HCT116 (cell line): ENCODE measurements around the gene PTPN13. TPM values are rescaled to one million over a fixed set of nuclear protein-coding genes. Genes with fewer than 3 reads are reported as not detected.

ENCODE experiments used
- ATAC-seq: fragments of 200-7000 bp; cut with Tn5 transposase; 2 replicates; pipeline ENCODE4 v1.9.1; 2020; ENCODE audit warnings: mild to moderate bottlenecking, moderate library complexity
- BruUV-seq: library from RNA; stranded (reverse); fragments of 400-500 nt; replicated peaks from 2 replicates; lab custom pipeline; 2021; lab: Mats Ljungman, UMichigan
- CTCF ChIA-PET: fragments of 300-600 bp; sonication (Branson Sonifier 250); formaldehyde crosslinking; loops from one replicate; lab custom pipeline; 2021; ENCODE audit warnings: antibody characterized with exemption; lab: Charles Lee
- POLR2A ChIA-PET: fragments of 300-600, 350-600 bp; sonication (Branson Sonifier 250); formaldehyde crosslinking; loops from one replicate; lab custom pipeline; 2021; ENCODE audit warnings: antibody characterized with exemption; lab: Charles Lee
- RAD21 ChIA-PET, 2 experiments: fragments of 300-600 bp; sonication (Branson Sonifier 250); formaldehyde crosslinking; loops; one replicate each; lab custom pipeline; 2023; ENCODE audit warnings: low total read pairs in 2 of 2; ENCODE audit not compliant: uncharacterized antibody in 2 of 2, unreplicated experiment in 2 of 2, low non-redundant PET in 1 of 2; lab: Charles Lee
- DNase-seq: peaks from one replicate; pipeline ENCODE4 v3.0.0-alpha.2; 2010; ENCODE audit warnings: low read depth, low spot score
- H2AFZ ChIP-seq: fragments of 200-600 bp; shearing (Covaris generic), sonication (generic); 2 replicates; pipeline ENCODE4 v1.6.1; 2017; ENCODE audit warnings: low read depth, mixed run types, mixed read lengths, antibody characterized with exemption, low read length; ENCODE audit not compliant: poor library complexity, severe bottlenecking
- H3K27ac ChIP-seq: 2 replicates; pipeline ENCODE4 v1.5.1; 2012; ENCODE audit warnings: low read depth, low read length
- H3K27me3 ChIP-seq: fragments of 200-600 bp; sonication (generic); 2 replicates; pipeline ENCODE4 v1.6.1; 2016; ENCODE audit warnings: mixed run types, low read length, mixed read lengths; ENCODE audit not compliant: insufficient read depth
- H3K36me3 ChIP-seq, 2 experiments: fragments of 200-500 bp in 1 of 2; fragments of 200-600 bp in 1 of 2; sonication (Bioruptor generic) in 1 of 2; sonication (generic) in 1 of 2; 2 replicates each; pipeline versions ENCODE4 v1.5.1 to v1.6.1; 2014 to 2016; ENCODE audit warnings: low read length in 2 of 2, inconsistent platforms in 1 of 2, mixed read lengths in 1 of 2, mixed run types in 1 of 2; ENCODE audit not compliant: insufficient read depth in 2 of 2, control insufficient read depth in 1 of 2
- H3K4me1 ChIP-seq, 2 experiments: fragments of 200-600 bp in 1 of 2; sonication (generic) in 1 of 2; 2 replicates each; pipeline versions ENCODE4 v1.5.1 to v1.6.1; 2012 to 2017; ENCODE audit warnings: low read length in 2 of 2, inconsistent platforms in 1 of 2, mild to moderate bottlenecking in 1 of 2, mixed read lengths in 1 of 2, mixed run types in 1 of 2, moderate library complexity in 1 of 2; ENCODE audit not compliant: insufficient read depth in 2 of 2, control insufficient read depth in 1 of 2
- H3K4me2 ChIP-seq: fragments of 200-600 bp; sonication (generic); 2 replicates; pipeline ENCODE4 v1.6.1; 2017; ENCODE audit warnings: mixed run types, low read length, mixed read lengths
- H3K4me3 ChIP-seq, 2 experiments: fragments of 200-600 bp in 1 of 2; sonication (generic) in 1 of 2; replicated peaks in 1 of 2; 2 replicates each; pipeline ENCODE4 v1.5.1; 2011 to 2016; ENCODE audit warnings: low read length in 2 of 2, control low read depth in 1 of 2, low read depth in 1 of 2, mild to moderate bottlenecking in 1 of 2, mixed read lengths in 1 of 2, mixed run types in 1 of 2
- H3K79me2 ChIP-seq: fragments of 200-600 bp; sonication (generic); 2 replicates; pipeline ENCODE4 v1.6.1; 2017; ENCODE audit warnings: mild to moderate bottlenecking, mixed run types, low read length, moderate library complexity, mixed read lengths; ENCODE audit not compliant: insufficient read depth
- H3K9ac ChIP-seq: fragments of 200-600 bp; sonication (generic); 2 replicates; pipeline ENCODE4 v1.6.1; 2016; ENCODE audit warnings: low read length, mixed read lengths
- H3K9me2 ChIP-seq: fragments of 200-600 bp; sonication (generic), shearing (Covaris generic); 2 replicates; pipeline ENCODE4 v1.6.1; 2017; ENCODE audit warnings: mixed run types, mild to moderate bottlenecking, moderate library complexity; ENCODE audit not compliant: insufficient read depth
- H3K9me3 ChIP-seq, 2 experiments: fragments of 200-500 bp in 1 of 2; fragments of 200-600 bp in 1 of 2; sonication (Bioruptor generic) in 1 of 2; sonication (generic) in 1 of 2; 2 replicates each; pipeline ENCODE4 v1.6.1; 2014 to 2017; ENCODE audit warnings: low read length in 2 of 2, mixed read lengths in 2 of 2, inconsistent platforms in 1 of 2, low read depth in 1 of 2, mild to moderate bottlenecking in 1 of 2, mixed run types in 1 of 2, moderate library complexity in 1 of 2; ENCODE audit not compliant: control insufficient read depth in 1 of 2, insufficient read depth in 1 of 2
- H4K20me1 ChIP-seq: fragments of 200-600 bp; sonication (generic), shearing (Covaris generic); 2 replicates; pipeline ENCODE4 v1.6.1; 2017; ENCODE audit warnings: mixed run types, mild to moderate bottlenecking, moderate library complexity; ENCODE audit not compliant: insufficient read depth
- CEBPB ChIP-seq: IDR thresholded peaks from 2 replicates; pipeline ENCODE4 v1.6.1; 2012; ENCODE audit warnings: low read depth
- EGR1 ChIP-seq: IDR thresholded peaks from 2 replicates; pipeline ENCODE4 v1.6.1; 2012; ENCODE audit warnings: low read depth
- POLR2A ChIP-seq: IDR thresholded peaks from 2 replicates; pipeline ENCODE4 v1.7.0; 2011; ENCODE audit warnings: borderline replicate concordance; ENCODE audit not compliant: insufficient read depth, insufficient read length; ENCODE audit errors: extremely low read depth
- POLR2AphosphoS5 ChIP-seq: IDR thresholded peaks from 2 replicates; pipeline ENCODE4 v1.6.1; 2011; ENCODE audit warnings: mild to moderate bottlenecking, low read depth, low read length, moderate library complexity
- RAD21 ChIP-seq: IDR thresholded peaks from 2 replicates; pipeline ENCODE4 v1.6.1; 2012; ENCODE audit warnings: low read depth, mild to moderate bottlenecking
- SP1 ChIP-seq: IDR thresholded peaks from 2 replicates; pipeline ENCODE4 v1.6.1; 2012; ENCODE audit warnings: low read depth
- YY1 ChIP-seq: IDR thresholded peaks from 2 replicates; pipeline ENCODE4 v1.6.1; 2011; ENCODE audit warnings: low read length, low read depth, moderate library complexity, mild to moderate bottlenecking; ENCODE audit not compliant: insufficient replicate concordance; ENCODE audit errors: extremely low read depth
- ZNF274 ChIP-seq: fragments of 200-500 bp; sonication (Bioruptor generic); IDR thresholded peaks from 2 replicates; pipeline ENCODE4 v1.6.1; 2014; ENCODE audit warnings: mild to moderate bottlenecking, low read depth, low read length, inconsistent platforms
- intact Hi-C: fragments of 100-400 bp; cut with micrococcal nuclease; formaldehyde crosslinking; loops from 2 replicates; pipeline ENCODE4 v1.10.0; 2022
- total RNA-seq: library from RNA; stranded (reverse); gene quantifications from one replicate; pipeline ENCODE4 v1.2.1, GENCODE V29; 2021; ENCODE audit not compliant: unreplicated experiment
- TF ChIP-seq, protein P1 (sequence below): IDR thresholded peaks from 2 replicates; pipeline ENCODE4 v1.6.1; 2012
- TF ChIP-seq, protein P2 (sequence below): IDR thresholded peaks from 2 replicates; pipeline ENCODE4 v1.6.1; 2012; ENCODE audit warnings: low read depth

Gene PTPN13
- total RNA-seq, 1 experiment from 2014 or later: 14.6 TPM

DNA sequence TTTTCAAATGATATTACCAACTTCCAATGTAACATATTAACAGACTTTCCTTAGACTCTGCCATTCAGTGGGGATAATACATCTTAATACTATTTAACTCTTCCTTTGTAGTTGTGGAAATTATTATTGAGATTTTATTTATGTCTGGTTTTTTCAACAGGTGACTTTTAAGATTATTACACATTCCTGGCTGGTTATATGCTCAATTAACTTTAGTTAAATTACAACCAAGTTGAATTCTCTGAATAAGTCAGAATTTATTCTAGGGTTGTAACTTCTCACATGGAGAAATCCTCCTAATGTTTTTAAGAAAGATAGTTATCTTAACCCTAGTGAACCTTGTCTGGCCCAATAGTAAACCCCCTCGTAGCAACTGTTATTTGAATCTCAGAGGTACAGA is 147.7 kb downstream of the PTPN13 start:
- ChIA-PET CTCF (no interaction called here), RAD21 (no interaction called here), POLR2A (no interaction called here)
- H3K27me3 ChIP-seq: no peaks in the 10 kb centered on the region
- no peaks in the 10 kb centered on the region for H3K79me2 ChIP-seq
- no peaks in the 10 kb centered on the region for H3K9me2 ChIP-seq
- H2AFZ ChIP-seq: no peak overlapping the region
- no peak for TF ChIP-seq CEBPB
- TF ChIP-seq EGR1: no peak
- TF ChIP-seq ZNF274: no peak
- no peak for TF ChIP-seq POLR2A
- TF ChIP-seq, protein P1, sequence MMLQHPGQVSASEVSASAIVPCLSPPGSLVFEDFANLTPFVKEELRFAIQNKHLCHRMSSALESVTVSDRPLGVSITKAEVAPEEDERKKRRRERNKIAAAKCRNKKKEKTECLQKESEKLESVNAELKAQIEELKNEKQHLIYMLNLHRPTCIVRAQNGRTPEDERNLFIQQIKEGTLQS: no peak
- TF ChIP-seq, protein P2, sequence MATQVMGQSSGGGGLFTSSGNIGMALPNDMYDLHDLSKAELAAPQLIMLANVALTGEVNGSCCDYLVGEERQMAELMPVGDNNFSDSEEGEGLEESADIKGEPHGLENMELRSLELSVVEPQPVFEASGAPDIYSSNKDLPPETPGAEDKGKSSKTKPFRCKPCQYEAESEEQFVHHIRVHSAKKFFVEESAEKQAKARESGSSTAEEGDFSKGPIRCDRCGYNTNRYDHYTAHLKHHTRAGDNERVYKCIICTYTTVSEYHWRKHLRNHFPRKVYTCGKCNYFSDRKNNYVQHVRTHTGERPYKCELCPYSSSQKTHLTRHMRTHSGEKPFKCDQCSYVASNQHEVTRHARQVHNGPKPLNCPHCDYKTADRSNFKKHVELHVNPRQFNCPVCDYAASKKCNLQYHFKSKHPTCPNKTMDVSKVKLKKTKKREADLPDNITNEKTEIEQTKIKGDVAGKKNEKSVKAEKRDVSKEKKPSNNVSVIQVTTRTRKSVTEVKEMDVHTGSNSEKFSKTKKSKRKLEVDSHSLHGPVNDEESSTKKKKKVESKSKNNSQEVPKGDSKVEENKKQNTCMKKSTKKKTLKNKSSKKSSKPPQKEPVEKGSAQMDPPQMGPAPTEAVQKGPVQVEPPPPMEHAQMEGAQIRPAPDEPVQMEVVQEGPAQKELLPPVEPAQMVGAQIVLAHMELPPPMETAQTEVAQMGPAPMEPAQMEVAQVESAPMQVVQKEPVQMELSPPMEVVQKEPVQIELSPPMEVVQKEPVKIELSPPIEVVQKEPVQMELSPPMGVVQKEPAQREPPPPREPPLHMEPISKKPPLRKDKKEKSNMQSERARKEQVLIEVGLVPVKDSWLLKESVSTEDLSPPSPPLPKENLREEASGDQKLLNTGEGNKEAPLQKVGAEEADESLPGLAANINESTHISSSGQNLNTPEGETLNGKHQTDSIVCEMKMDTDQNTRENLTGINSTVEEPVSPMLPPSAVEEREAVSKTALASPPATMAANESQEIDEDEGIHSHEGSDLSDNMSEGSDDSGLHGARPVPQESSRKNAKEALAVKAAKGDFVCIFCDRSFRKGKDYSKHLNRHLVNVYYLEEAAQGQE: no peak
- TF ChIP-seq SP1: no peak
- TF ChIP-seq POLR2AphosphoS5: no peak
- no peak for TF ChIP-seq RAD21
- TF ChIP-seq YY1: no peak
- no peaks in the 10 kb centered on the region for H3K4me1 ChIP-seq
- no peak for ATAC-seq
- H3K9ac ChIP-seq: no peak overlapping the region
- no peaks in the 10 kb centered on the region for H4K20me1 ChIP-seq
- H3K9me3 ChIP-seq: peaks cover 0 to 3% of the 10 kb centered on the region in 2 experiments; a peak in 1 of 4 replicates
- no peak for DNase-seq
- H3K27ac ChIP-seq: no peak overlapping the region
- H3K4me3 ChIP-seq: no peak overlapping the region
- no peaks in the 10 kb centered on the region for H3K36me3 ChIP-seq
- BruUV-seq: no TSS peak
- intact Hi-C loops: no loop called here
- H3K4me2 ChIP-seq: no peak overlapping the region
